COLO668 (cell line): ENCODE results near the gene DMGDH.

Experiments used
- DNase-seq: peaks from one replicate; lab custom pipeline; 2025; ENCODE audit not compliant: unreplicated experiment; lab: John Stamatoyannopoulos, UW

DMGDH gene

GRCh38 chr5:79069488-79070349 is at the start of gene DMGDH, which contains the start of gene BHMT2:
TSS of gene DMGDH (minus strand) at chr5:79069674. CDS start at chr5:79069620, 54 bp downstream.
TSS of gene BHMT2 (plus strand) at chr5:79069767. CDS start at chr5:79069783, 16 bp downstream.
- no peak for DNase-seq

- DNase-seq = no peak
Measured at GRCh38 chr5:79112703-79113058, 43.2 kb upstream of the DMGDH start.

- DNase-seq = no peak
Measured at GRCh38 chr5:79111960-79112702, 42.7 kb upstream of the DMGDH start.

- no peak for DNase-seq
Measured at GRCh38 chr5:79111387-79111959, 42.0 kb upstream of the DMGDH start, which contains the start of gene BHMT. TSS of gene BHMT (plus strand) at chr5:79111809. CDS start at chr5:79111886, 77 bp downstream.

- DNase-seq = no peak
Measured at GRCh38 chr5:79109527-79110492, 40.3 kb upstream of the DMGDH start.

- DNase-seq = no peak
Measured at GRCh38 chr5:79108792-79109191, 39.3 kb upstream of the DMGDH start.

- no peak for DNase-seq
Measured at GRCh38 chr5:79108086-79108485, 38.6 kb upstream of the DMGDH start.

- no peak for DNase-seq
Measured at GRCh38 chr5:79107020-79107796, 37.7 kb upstream of the DMGDH start.

- no peak for DNase-seq
Measured at GRCh38 chr5:79105868-79106267, 36.4 kb upstream of the DMGDH start.

- peak; percentile 29 for DNase-seq
Measured at GRCh38 chr5:79093762-79094161, 24.3 kb upstream of the DMGDH start.

GRCh38 chr5:79091064-79091463 is 21.6 kb upstream of the DMGDH start:
- no peak for DNase-seq

GRCh38 chr5:79088507-79088906 is 19.0 kb upstream of the DMGDH start:
- DNase-seq = no peak

- DNase-seq = no peak
Measured at GRCh38 chr5:79086116-79086515, 16.6 kb upstream of the DMGDH start.

GRCh38 chr5:79081779-79082178 is 12.3 kb upstream of the DMGDH start:
- no peak for DNase-seq

GRCh38 chr5:79080804-79081203 is 11.3 kb upstream of the DMGDH start:
- no peak for DNase-seq

- no peak for DNase-seq
Measured at GRCh38 chr5:79077680-79078365, 8.3 kb upstream of the DMGDH start.

GRCh38 chr5:79076819-79077218 is 7.3 kb upstream of the DMGDH start:
- no peak for DNase-seq

GRCh38 chr5:79075646-79076426 is 6.4 kb upstream of the DMGDH start:
- no peak for DNase-seq
